Activated T-cell treated with anti-CD3 and anti-CD28 coated beads for 48 hours (primary cell): ENCODE measurements around the gene TMEM163.
"Not testable (repeated sequence)": the region's sequence is repeated elsewhere in the genome, so short reads cannot be mapped to it uniquely, and the experiment has no call there.

Source experiments
- DNase-seq: peaks from one replicate; pipeline ENCODE4 v3.0.0-alpha.2; 2020; ENCODE audit warnings: low read depth

TMEM163 gene

GRCh38 chr2:134489732-134490384 lies 228.9 kb downstream of the TMEM163 start:
- DNase-seq = no peak

- no peak for DNase-seq
Observed at GRCh38 chr2:134482766-134483340, 235.9 kb downstream of the TMEM163 start.

- no peak for DNase-seq
Observed at GRCh38 chr2:134482131-134482723, 236.6 kb downstream of the TMEM163 start.

GRCh38 chr2:134479696-134480330 lies 239.0 kb downstream of the TMEM163 start:
- DNase-seq = no peak

- not testable (repeated sequence) for DNase-seq
Observed at GRCh38 chr2:134476982-134477381, 241.8 kb downstream of the TMEM163 start.

GRCh38 chr2:134470561-134471168 lies 248.1 kb downstream of the TMEM163 start:
- DNase-seq = no peak

GRCh38 chr2:134469516-134470115 lies 249.2 kb downstream of the TMEM163 start:
- no peak for DNase-seq

- no peak for DNase-seq
Observed at GRCh38 chr2:134468776-134469175, 250.0 kb downstream of the TMEM163 start.

- DNase-seq = no peak
Observed at GRCh38 chr2:134468164-134468563, 250.6 kb downstream of the TMEM163 start.

GRCh38 chr2:134466141-134466540 lies 252.7 kb downstream of the TMEM163 start:
- DNase-seq = no peak

- DNase-seq = no peak
Observed at GRCh38 chr2:134465228-134466105, 253.3 kb downstream of the TMEM163 start.

GRCh38 chr2:134463699-134464022 lies 255.1 kb downstream of the TMEM163 start:
- DNase-seq = no peak

GRCh38 chr2:134462791-134463698 lies 255.8 kb downstream of the TMEM163 start:
- no peak for DNase-seq

GRCh38 chr2:134462275-134462674 lies 256.5 kb downstream of the TMEM163 start:
- DNase-seq = no peak

GRCh38 chr2:134461511-134461910 lies 257.3 kb downstream of the TMEM163 start:
- DNase-seq = no peak

- DNase-seq = peak; percentile 8
Observed at GRCh38 chr2:134460583-134460998, 258.2 kb downstream of the TMEM163 start.

GRCh38 chr2:134459706-134460406 lies 258.9 kb downstream of the TMEM163 start:
- DNase-seq = no peak

GRCh38 chr2:134458950-134459349 lies 259.9 kb downstream of the TMEM163 start:
- no peak for DNase-seq

- no peak for DNase-seq
Observed at GRCh38 chr2:134458473-134458853, 260.3 kb downstream of the TMEM163 start.
